Activated B cell treated with CpG ODN at 0.5 μM for 24 hours (primary cell): ENCODE measurements around the gene CBLIF. TPM values are rescaled to one million over a fixed set of nuclear protein-coding genes. Genes with fewer than 3 reads are reported as not detected.
"Not testable (repeated sequence)": the region's sequence is repeated elsewhere in the genome, so short reads cannot be mapped to it uniquely, and the experiment has no call there.

Experiments used
- ATAC-seq: fragments of 200-7000 bp; cut with Tn5 transposase; one replicate; pipeline ENCODE4 v1.10.0; 2021; ENCODE audit warnings: low read depth, mild to moderate bottlenecking, moderate library complexity
- CTCF ChIA-PET: fragments of 350-600 bp; sonication (Branson Sonifier 250); formaldehyde crosslinking; loops from one replicate; lab custom pipeline; 2021; ENCODE audit warnings: antibody characterized with exemption; lab: Charles Lee
- POLR2A ChIA-PET: fragments of 350-600 bp; sonication (Branson Sonifier 250); formaldehyde crosslinking; loops from one replicate; lab custom pipeline; 2021; ENCODE audit warnings: antibody characterized with exemption; lab: Charles Lee
- DNase-seq: peaks from one replicate; pipeline ENCODE4 v3.0.0; 2022
- H3K27ac Mint-ChIP-seq: one replicate; pipeline ENCODE4 v1.8.0; 2020; ENCODE audit warnings: mixed read lengths
- H3K27me3 Mint-ChIP-seq: one replicate; pipeline ENCODE4 v1.8.0; 2021; ENCODE audit warnings: mixed read lengths
- H3K36me3 Mint-ChIP-seq: one replicate; pipeline ENCODE4 v1.8.0; 2021; ENCODE audit warnings: low read depth, mixed read lengths
- H3K4me1 Mint-ChIP-seq: one replicate; pipeline ENCODE4 v1.8.0; 2021; ENCODE audit warnings: mixed read lengths
- H3K4me3 Mint-ChIP-seq: one replicate; pipeline ENCODE4 v1.8.0; 2020; ENCODE audit warnings: mild to moderate bottlenecking, mixed read lengths
- H3K9me3 Mint-ChIP-seq: one replicate; pipeline ENCODE4 v1.8.0; 2020; ENCODE audit warnings: mixed read lengths
- intact Hi-C: fragments of 100-400 bp; cut with micrococcal nuclease; formaldehyde crosslinking; loops from one replicate; pipeline ENCODE4 v1.15.1; 2024
- total RNA-seq: library from RNA; stranded (reverse); gene quantifications from 2 replicates; pipeline ENCODE4 v1.2.3, GENCODE V29; 2022
- TF ChIP-seq, protein P1 (sequence below): fragments of 200-600 bp; IDR thresholded peaks from one replicate; pipeline ENCODE4 v1.8.0; 2022; ENCODE audit warnings: antibody characterized with exemption, mild to moderate bottlenecking

Gene CBLIF
- total RNA-seq, 1 donor from 2014 or later, result not detected

DNA sequence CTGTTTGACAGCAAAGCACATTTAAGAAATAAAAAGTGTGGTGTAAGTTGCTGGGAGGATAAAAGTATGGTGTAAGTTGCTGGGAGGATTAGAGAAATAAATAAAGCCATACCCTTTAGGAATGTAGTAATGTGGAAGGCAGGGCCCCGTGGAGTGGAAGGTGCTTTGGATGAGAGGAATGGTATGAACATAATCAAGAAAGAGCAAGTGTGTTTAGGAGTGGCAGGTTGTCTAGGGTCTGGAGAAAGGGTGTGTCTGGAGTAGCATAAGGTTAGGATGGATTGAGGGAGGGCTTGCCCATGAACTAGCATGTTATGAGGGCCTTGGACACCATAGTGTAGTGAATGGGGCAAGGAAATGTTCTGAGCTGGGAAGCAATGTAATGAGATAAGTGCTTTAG, 52.8 kb downstream of the CBLIF start:
- Mint-ChIP-seq H3K9me3 (no peaks in the 10 kb centered on the region), H3K36me3 (peaks cover 75% of the 10 kb centered on the region), H3K4me1 (no peaks in the 10 kb centered on the region), H3K27ac (no peak overlapping the region), H3K27me3 (no peaks in the 10 kb centered on the region), H3K4me3 (no peak overlapping the region)
- TF ChIP-seq, protein P1, sequence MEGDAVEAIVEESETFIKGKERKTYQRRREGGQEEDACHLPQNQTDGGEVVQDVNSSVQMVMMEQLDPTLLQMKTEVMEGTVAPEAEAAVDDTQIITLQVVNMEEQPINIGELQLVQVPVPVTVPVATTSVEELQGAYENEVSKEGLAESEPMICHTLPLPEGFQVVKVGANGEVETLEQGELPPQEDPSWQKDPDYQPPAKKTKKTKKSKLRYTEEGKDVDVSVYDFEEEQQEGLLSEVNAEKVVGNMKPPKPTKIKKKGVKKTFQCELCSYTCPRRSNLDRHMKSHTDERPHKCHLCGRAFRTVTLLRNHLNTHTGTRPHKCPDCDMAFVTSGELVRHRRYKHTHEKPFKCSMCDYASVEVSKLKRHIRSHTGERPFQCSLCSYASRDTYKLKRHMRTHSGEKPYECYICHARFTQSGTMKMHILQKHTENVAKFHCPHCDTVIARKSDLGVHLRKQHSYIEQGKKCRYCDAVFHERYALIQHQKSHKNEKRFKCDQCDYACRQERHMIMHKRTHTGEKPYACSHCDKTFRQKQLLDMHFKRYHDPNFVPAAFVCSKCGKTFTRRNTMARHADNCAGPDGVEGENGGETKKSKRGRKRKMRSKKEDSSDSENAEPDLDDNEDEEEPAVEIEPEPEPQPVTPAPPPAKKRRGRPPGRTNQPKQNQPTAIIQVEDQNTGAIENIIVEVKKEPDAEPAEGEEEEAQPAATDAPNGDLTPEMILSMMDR, result no peak
- ChIA-PET CTCF (no interaction called here), POLR2A (no interaction called here)
- intact Hi-C loops, result no loop called here
- DNase-seq (no peak), ATAC-seq (no peak)

DNA sequence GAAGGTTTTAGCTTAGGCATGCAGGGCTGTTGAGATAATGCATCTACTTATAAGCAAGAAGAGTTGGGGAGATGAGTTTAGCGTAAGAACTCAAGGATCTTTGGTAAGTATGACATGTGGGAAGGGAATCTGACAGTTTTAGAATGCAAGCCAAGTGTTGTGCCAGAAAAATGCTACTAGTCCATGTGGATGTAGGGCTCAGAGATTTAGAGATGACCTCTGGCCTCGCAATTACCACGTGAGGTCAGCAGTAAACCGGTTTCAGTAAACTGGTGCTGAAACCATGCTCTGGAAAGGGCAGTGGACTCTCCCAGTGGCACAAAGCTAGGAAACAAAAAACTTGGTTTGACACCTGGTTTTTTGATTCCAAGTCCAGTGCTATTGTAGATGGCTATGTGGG, 53.7 kb downstream of the CBLIF start:
- no peak for ATAC-seq
- ChIA-PET CTCF (no interaction called here), POLR2A (no interaction called here)
- no peak overlapping the region for H3K27ac Mint-ChIP-seq
- no peak overlapping the region for H3K4me3 Mint-ChIP-seq
- H3K36me3 Mint-ChIP-seq, result peaks cover 72% of the 10 kb centered on the region
- no peaks in the 10 kb centered on the region for H3K9me3 Mint-ChIP-seq
- H3K27me3 Mint-ChIP-seq, result no peaks in the 10 kb centered on the region
- intact Hi-C loops, result no loop called here
- H3K4me1 Mint-ChIP-seq, result peaks cover 2% of the 10 kb centered on the region
- TF ChIP-seq, protein P1, result no peak
- no peak for DNase-seq

DNA sequence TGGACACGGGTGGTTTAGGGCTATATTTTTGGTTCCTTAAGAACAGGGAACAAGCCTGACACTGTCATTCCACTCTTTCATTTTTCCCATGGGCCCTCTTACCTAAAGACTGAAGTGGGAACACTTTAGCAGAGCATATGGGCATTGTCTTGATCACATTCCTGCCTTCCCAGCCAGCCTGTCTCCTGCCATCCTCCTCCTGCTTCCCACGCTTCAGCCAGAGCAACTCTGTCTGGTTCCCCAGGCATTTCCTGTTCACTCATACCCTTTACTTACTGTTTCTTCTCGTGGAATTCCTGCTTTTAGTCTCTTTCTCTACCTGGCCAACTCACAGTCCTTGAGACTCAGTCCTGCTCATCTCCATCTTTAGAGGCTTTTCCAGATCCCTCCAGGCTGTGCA, 57.5 kb downstream of the CBLIF start:
- ChIA-PET CTCF (no interaction called here), POLR2A (no interaction called here)
- H3K36me3 Mint-ChIP-seq, result peaks cover 50% of the 10 kb centered on the region
- peaks cover 4% of the 10 kb centered on the region for H3K4me1 Mint-ChIP-seq
- H3K27me3 Mint-ChIP-seq, result no peaks in the 10 kb centered on the region
- H3K9me3 Mint-ChIP-seq, result no peaks in the 10 kb centered on the region
- no peak overlapping the region for H3K27ac Mint-ChIP-seq
- TF ChIP-seq, protein P1, result no peak
- H3K4me3 Mint-ChIP-seq, result no peak overlapping the region
- ATAC-seq, result no peak
- intact Hi-C loops, result no loop called here
- DNase-seq, result no peak

DNA sequence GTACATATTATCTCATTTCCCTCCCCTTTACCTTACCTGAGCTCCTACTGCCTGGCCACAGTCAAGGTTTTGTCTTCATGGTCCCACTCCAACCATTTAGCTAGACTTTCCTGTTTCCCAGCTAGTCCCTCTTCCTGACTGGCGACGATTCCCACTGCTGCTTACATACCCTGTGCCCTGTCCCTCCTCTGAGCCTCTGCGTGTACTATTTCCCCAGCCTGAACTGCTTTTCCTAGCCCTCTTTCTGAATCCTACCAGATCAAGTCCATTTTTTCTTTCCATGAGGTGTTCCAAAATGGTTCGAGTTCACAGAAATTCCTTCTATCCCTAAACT, 58.1 kb downstream of the CBLIF start:
- no peak for ATAC-seq
- intact Hi-C loops, result no loop called here
- no peak overlapping the region for H3K4me3 Mint-ChIP-seq
- TF ChIP-seq, protein P1, result no peak
- H3K36me3 Mint-ChIP-seq, result peaks cover 44% of the 10 kb centered on the region
- DNase-seq, result no peak
- peaks cover 4% of the 10 kb centered on the region for H3K4me1 Mint-ChIP-seq
- POLR2A ChIA-PET, result no interaction called here
- H3K27me3 Mint-ChIP-seq, result no peaks in the 10 kb centered on the region
- CTCF ChIA-PET, result no interaction called here
- H3K27ac Mint-ChIP-seq, result no peak overlapping the region
- no peaks in the 10 kb centered on the region for H3K9me3 Mint-ChIP-seq

DNA sequence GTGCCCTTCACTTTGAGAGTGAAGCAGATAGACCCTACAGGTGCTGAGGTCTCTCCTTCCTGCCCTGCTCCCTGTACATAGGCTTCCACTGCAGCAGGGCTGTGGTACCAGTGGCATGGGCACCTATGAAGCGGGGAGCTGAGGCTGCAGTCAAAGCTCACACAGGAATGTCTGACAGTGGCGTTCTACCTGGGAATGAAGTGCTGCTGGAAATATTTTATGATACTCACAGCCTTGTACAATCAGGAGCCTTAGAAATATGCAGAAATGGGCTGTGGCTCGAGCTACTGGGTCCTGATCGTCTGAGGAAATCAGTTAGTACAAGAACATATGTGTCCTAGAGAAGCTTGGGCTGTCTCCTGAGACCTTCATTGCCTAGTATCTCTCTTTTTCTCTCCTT, 59.5 kb downstream of the CBLIF start:
- H3K9me3 Mint-ChIP-seq, result no peaks in the 10 kb centered on the region
- H3K36me3 Mint-ChIP-seq, result peaks cover 36% of the 10 kb centered on the region
- no peaks in the 10 kb centered on the region for H3K27me3 Mint-ChIP-seq
- TF ChIP-seq, protein P1, result no peak
- POLR2A ChIA-PET, result interaction anchor here (0.6 kb wide), 1 partner anchor 13 kb away, joined by 3 read pairs; no protein-coding TSS in a partner anchor
- H3K27ac Mint-ChIP-seq, result no peak overlapping the region
- H3K4me3 Mint-ChIP-seq, result no peak overlapping the region
- intact Hi-C loops, result no loop called here
- no peak for DNase-seq
- CTCF ChIA-PET, result no interaction called here
- peaks cover 4% of the 10 kb centered on the region for H3K4me1 Mint-ChIP-seq
- ATAC-seq, result no peak

DNA sequence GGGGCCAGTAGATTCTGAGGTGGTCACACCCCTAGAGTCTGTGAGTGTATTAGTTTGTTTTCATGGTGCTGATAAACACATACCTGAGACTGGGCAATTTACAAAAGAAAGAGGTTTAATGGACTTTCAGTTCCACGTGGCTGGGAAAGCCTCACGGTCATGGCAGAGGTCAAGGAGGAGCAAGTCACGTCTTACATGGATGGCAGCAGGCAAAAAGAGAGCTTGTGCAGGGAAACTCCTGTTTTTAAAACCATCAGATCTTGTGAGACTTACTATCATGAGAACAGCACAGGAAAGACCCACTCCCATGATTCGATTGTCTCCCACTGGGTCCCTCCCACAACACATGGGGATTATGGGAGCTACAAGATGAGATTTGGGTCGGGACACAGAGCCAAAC, 60.9 kb downstream of the CBLIF start:
- ATAC-seq, H3K27ac Mint-ChIP-seq, H3K4me1 Mint-ChIP-seq, DNase-seq, CTCF ChIA-PET, H3K9me3 Mint-ChIP-seq, H3K4me3 Mint-ChIP-seq, intact Hi-C loops, H3K27me3 Mint-ChIP-seq: not testable (repeated sequence)
- peaks cover 30% of the 10 kb centered on the region for H3K36me3 Mint-ChIP-seq
- POLR2A ChIA-PET, result interaction anchor here (0.6 kb wide), 1 partner anchor 12 kb away, joined by 3 read pairs; no protein-coding TSS in a partner anchor
